HG03521 (cell line): ENCODE data around the gene TJAP1.
A peak's percentile ranks its signal among the peaks of the same experiment; 100 is the strongest.

ENCODE experiments used
- ATAC-seq: cut with Tn5 transposase; IDR thresholded peaks from one replicate; pipeline ENCODE4 v1.9.1; 2021; ENCODE audit warnings: mild to moderate bottlenecking, moderate library complexity; ENCODE audit not compliant: unreplicated experiment

TJAP1 gene

DNA sequence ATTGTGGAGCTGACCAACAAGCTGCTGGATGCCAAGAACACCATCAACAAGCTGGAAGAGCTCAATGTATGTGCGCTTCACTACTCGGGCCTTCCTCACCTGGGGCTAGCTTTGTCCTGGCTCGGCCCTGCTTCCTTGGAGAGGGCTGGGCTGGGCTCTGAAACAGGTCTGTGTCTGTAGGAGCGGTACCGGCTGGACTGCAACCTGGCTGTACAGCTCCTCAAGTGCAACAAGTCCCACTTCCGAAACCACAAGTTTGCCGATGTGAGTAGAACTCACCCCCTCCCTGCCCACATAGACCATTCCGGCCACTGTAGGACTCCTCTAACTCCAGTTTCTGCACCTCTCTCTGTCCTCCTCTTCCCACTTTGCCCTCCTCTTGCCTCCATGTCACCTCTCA is 26.1 kb downstream of the TJAP1 start:
- ATAC-seq: no peak

DNA sequence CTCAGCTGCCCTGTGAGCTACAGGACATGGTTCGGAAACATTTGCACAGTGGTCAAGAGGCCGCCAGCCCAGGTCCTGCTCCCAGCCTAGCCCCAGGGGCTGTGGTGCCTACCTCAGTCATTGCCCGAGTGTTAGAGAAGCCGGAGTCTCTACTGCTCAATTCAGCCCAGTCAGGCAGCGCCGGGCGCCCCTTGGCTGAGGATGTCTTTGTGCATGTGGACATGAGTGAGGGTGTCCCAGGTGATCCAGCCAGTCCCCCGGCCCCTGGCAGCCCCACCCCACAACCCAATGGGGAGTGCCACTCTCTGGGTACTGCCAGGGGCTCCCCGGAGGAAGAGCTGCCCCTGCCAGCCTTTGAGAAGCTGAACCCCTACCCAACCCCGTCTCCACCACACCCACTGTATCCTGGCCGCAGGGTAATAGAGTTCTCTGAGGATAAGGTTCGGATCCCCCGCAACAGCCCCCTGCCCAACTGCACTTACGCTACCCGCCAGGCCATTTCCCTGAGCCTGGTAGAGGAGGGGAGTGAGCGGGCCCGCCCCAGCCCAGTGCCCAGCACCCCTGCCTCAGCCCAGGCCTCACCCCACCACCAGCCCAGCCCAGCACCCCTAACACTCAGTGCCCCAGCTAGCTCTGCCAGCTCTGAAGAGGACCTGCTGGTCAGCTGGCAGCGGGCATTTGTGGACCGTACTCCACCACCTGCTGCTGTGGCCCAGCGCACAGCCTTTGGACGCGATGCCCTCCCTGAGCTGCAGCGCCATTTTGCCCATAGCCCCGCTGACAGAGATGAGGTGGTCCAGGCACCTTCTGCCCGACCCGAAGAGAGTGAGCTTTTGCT is 27.6 kb downstream of the TJAP1 start:
- no peak for ATAC-seq

DNA sequence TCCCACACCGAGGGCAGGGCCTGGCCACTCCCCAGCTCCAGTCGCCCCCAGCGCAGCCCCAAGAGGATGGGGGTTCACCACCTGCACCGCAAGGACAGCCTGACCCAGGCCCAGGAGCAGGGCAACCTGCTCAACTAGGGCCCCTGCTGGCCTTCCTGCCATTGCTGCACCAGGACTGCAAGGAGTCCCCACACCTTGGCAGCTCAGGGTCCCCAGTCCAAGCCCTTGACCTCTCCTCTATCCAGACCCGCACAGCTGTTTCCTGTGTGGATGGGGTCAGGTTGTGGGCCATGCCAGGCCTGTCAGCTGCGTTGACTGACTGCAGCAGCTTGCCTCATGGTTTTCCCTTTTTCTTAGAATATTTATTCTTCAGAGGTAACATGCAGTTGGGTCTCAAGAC is 28.3 kb downstream of the TJAP1 start:
- ATAC-seq: no peak

- no peak for ATAC-seq
Measured at GRCh38 chr6:43506171-43506570, 28.8 kb downstream of the TJAP1 start.

DNA sequence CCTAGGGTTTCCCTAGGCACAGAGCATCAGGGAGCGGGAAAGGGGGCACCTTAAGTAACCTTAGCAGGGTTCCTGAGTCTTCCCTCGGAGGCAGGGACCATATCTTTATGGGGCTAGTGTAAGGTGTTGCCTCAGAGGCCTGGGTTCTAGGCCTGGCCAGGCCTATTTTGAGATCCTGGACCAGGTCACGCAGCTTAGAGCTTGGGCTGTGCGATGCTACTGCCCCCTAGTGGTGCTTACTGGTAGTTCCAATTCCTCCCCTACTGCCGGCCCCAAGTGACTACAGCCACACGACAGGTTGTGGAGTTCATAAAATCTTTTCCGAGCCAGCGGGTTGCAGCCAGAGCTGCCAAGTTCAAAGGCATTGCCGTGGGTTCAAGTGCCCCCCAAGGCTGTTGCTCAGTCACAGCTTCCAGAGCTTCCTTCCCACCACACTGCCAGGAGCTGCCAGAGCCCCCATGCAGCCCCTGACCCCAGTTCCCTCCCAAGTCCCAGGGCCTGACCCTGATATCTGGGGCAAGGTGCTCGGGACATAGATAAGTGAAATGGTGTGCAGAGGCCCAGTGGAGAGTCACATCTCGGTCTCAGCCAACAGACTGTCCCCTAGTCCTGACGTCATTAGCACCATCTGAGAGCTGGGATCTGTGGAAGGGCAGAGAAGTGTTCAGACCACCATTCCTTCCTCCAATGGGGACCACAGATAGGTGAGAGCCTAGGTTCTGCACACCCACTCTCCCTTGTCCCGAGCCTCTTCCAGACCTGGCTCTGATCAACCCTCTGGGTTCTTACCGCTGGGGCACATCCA is 29.5 kb downstream of the TJAP1 start:
- ATAC-seq: peak; percentile 32

GRCh38 chr6:43508481-43509141 is 31.2 kb downstream of the TJAP1 start:
- no peak for ATAC-seq

- ATAC-seq: peak; percentile 3
Measured at GRCh38 chr6:43509142-43509983, 32.0 kb downstream of the TJAP1 start.

GRCh38 chr6:43509984-43510826 is 32.8 kb downstream of the TJAP1 start, which contains the start of gene LRRC73:
Gene LRRC73, minus strand, starts transcription at chr6:43510346. Its CDS starts 561 bp downstream, at chr6:43509785.
- peak; percentile 52 for ATAC-seq

DNA sequence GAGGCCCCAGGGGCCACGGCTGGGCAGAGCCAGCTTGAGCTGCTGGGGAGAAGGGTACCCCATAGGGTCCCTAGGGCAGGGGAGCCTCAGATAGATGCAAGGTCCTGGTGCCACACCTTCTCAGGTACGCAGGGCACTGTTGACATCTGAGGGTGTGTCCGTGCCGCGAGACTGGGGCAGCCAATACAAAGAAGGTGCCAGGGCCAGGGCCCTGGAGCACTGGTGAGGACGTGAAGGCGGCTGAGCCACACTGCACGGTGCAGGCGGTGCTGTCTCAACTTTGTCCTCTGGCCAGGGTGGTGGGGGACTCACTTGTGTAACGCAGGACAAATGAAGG is 33.4 kb downstream of the TJAP1 start:
- no peak for ATAC-seq

DNA sequence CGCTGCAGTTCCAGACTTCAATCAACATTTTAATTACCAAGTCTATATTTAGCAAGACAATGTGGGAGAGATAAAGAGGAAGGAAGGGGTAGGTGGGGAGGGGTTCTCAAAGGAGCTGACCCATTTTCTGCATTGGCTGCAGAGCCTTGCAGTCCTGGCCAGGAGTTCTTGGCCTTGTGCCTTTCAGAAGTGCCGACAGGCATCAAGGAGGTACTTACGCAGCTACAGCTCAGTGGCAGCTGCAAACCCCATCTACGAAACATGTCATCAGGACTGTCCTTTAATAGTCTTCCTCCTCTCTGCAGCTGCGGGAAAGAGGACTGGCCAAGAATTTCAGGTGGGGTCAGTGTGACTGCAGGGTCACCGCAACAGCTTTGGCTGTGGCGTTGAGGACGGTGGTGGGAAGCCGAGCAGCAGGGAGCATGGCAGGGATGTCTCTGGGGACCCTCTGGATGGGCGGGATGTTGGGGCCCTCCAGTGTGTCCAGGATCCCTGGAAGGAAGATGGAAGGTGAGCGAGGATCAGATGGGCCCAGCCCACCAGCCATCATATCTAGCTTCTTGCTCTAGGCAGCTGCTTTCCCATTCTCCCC is 34.5 kb downstream of the TJAP1 start:
- ATAC-seq: no peak

GRCh38 chr6:43515808-43516207 is 38.4 kb downstream of the TJAP1 start:
- ATAC-seq: no peak

DNA sequence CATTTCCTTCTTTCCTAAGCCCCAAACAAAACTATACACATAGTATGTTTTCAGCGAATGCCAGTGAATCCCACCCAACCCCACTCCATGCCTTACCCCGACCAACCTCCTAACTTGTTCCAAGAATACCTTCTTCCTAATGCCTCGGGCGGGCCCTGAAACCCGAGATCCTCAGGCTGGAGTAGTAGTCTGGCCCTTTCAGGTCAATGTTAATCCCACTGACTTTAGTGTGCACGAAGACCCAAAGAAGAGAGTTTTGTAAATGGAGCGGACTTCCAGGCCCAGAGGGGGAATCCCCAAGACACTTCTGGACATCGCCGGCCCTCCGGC is 39.0 kb downstream of the TJAP1 start:
- no peak for ATAC-seq

GRCh38 chr6:43516697-43517504 is 39.5 kb downstream of the TJAP1 start, which contains the start of the genes POLR1C and YIPF3:
Gene POLR1C, plus strand, starts transcription at chr6:43517089. Its CDS starts 21 bp downstream, at chr6:43517110.
Gene YIPF3, minus strand, starts transcription at chr6:43516926. Its CDS starts 119 bp downstream, at chr6:43516807.
- peak; percentile 89 for ATAC-seq

DNA sequence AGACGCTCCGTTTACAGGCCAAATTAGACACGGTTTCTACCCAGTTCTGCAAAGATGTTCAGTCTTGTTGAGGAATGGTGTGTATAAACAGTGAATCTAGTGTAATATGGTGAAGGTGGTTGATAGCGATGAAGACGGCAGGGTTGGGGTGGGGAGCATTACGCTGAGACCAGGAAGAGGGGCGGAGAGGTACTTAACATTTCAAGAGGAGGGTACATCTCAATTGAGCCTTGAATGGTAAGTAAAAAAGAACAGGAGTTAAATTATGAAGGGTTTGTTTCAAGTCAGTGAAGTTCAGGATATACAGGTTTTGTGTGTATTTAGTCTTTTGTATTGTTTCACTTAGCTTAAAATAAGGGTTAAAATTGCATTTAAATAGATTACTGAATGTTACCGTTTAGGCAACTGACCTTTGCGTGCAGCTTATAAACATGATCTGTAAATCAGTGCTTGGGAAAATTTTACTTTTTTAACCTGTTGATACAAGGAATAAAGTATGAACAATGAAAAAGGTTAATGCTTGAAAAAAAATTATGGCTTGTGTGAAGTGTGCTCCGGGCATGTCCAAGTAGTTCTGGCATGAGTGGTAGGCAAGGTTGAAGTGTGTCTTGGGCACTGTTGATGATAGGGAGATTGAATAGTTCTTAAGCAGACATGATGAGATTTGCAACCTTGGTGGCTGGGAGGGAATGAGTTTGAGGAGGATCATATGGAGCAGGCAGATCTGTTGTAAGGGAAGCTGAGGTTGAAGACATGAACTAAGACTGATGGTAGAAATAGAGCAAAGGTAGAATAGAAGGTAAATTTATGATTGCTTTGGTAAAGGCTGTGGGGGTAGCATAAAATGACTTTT is 40.4 kb downstream of the TJAP1 start:
- ATAC-seq: no peak

DNA sequence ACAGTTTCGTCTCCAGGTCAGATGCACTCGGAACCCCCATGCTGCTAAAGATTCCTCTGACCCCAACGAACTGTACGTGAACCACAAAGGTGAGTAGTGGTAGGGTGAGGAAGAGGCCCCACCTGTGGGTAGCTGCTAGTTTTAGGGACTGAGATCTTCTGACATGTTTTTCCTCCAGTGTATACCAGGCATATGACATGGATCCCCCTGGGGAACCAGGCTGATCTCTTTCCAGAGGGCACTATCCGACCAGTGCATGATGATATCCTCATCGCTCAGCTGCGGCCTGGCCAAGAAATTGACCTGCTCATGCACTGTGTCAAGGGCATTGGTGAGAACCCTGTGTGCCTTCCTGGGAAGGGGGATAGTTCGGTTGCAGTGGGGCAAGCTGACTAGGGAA is 42.7 kb downstream of the TJAP1 start:
- no peak for ATAC-seq

- ATAC-seq: no peak
Measured at GRCh38 chr6:43521836-43522235, 44.5 kb downstream of the TJAP1 start.

DNA sequence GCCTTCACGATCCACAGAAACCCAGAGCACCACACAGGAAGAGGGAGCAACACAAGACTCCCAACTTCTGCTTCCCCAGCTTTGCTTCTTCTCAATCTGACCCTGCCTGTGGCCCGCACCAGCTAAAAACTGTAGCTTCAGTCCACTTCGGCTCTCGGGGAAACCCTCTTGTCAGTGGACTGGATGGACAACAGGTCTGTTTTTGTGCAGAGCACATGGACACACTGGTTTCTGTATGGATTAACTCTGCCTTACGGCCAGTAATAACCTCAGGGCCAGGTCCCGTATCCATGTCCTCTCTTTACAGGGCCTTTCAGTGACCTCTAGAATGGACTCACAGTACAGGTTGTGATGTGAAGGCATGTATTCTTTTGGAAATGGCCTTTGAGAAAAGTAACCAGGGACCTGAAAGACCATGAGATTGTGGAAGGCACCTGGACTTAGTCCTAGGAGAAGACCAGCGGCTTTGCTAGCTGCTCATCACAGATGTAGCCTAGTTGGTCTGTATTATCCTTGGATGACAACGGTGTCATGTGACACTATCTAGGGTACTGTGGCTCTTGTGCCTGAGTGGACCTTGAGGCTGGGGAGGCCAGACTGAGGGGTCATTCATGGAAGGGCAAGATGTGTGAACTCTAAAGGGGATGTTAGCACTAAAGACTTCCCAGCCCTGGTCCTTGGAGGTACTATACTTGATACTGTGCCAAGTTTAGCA is 45.3 kb downstream of the TJAP1 start:
- ATAC-seq: no peak
